Activated CD4-positive, alpha-beta memory T cell treated with anti-CD3 and anti-CD28 coated beads, Interleukin-2, amount 10 ng/mL, durations not matched to agents 7 days and 5 days (primary cell): ENCODE measurements around the gene CRHR1. TPM values are rescaled to one million over a fixed set of nuclear protein-coding genes. Genes with fewer than 3 reads are reported as not detected.

ENCODE experiments used
- CTCF ChIA-PET: fragments of 350-600 bp; sonication (Branson Sonifier 250); formaldehyde crosslinking; loops from one replicate; lab custom pipeline; 2021; ENCODE audit warnings: antibody characterized with exemption, inconsistent platforms; lab: Charles Lee
- POLR2A ChIA-PET: fragments of 350-600 bp; sonication (Branson Sonifier 250); formaldehyde crosslinking; loops from one replicate; lab custom pipeline; 2021; ENCODE audit warnings: antibody characterized with exemption; lab: Charles Lee
- DNase-seq: peaks from one replicate; pipeline ENCODE4 v3.0.0-alpha.2; 2020
- H3K27ac Mint-ChIP-seq: one replicate; pipeline ENCODE4 v1.8.0; 2021; ENCODE audit warnings: mild to moderate bottlenecking, mixed read lengths
- H3K27me3 Mint-ChIP-seq: one replicate; pipeline ENCODE4 v1.8.0; 2021; ENCODE audit warnings: mixed read lengths
- H3K36me3 Mint-ChIP-seq: one replicate; pipeline ENCODE4 v1.8.0; 2021; ENCODE audit warnings: low read depth, mixed read lengths
- H3K4me1 Mint-ChIP-seq: one replicate; pipeline ENCODE4 v1.8.0; 2021; ENCODE audit warnings: mixed read lengths
- H3K4me3 Mint-ChIP-seq: one replicate; pipeline ENCODE4 v1.8.0; 2021; ENCODE audit warnings: mild to moderate bottlenecking, mixed read lengths
- H3K9me3 Mint-ChIP-seq: one replicate; pipeline ENCODE4 v1.8.0; 2021; ENCODE audit warnings: mixed read lengths
- total RNA-seq, 2 experiments: library from RNA; stranded (reverse); gene quantifications; one replicate each; pipeline ENCODE4 v1.2.3, GENCODE V29; 2021

CRHR1 gene
- total RNA-seq, 2 experiments from 2014 or later, result not detected

DNA sequence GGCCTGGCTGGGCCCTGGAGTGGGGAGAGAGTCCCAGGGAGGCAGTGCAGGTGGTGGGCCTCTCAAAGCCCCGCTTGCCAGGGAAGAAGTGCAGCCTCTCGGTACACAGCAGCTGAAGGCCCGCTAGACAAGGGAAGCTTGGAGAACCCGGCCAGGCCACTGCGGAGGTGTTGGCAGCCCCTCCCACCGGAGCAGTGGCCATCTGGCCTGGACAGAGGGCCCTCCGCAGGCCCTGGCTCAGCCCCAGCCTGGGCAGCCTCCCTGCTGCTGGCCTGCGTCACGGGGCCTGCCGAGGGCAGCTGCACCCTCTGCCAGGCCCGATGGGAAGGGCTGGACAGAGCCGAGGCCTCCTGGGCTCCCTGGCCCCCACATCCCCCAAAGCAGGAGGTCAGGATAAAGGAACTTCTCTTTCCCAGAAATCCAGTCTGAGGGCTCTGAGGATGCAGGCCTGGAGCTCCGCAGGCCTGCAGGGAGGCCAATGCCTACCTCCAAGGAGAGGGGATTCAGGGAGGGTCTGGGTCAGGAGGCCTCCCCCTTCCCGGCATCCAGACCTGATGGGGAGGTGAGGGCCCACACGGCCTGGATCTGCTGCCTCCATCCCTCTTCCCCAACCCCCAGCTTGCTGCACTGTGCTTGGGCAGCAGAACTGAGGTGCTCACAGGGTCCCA lies 64.9 kb downstream of the CRHR1 start:
- Mint-ChIP-seq H3K27me3 (peaks cover 12% of the 10 kb centered on the region), H3K36me3 (no peaks in the 10 kb centered on the region), H3K9me3 (no peaks in the 10 kb centered on the region), H3K4me3 (no peak overlapping the region), H3K4me1 (no peaks in the 10 kb centered on the region), H3K27ac (no peak overlapping the region)
- CTCF ChIA-PET, result no interaction called here
- no peak for DNase-seq
- POLR2A ChIA-PET, result no interaction called here

DNA sequence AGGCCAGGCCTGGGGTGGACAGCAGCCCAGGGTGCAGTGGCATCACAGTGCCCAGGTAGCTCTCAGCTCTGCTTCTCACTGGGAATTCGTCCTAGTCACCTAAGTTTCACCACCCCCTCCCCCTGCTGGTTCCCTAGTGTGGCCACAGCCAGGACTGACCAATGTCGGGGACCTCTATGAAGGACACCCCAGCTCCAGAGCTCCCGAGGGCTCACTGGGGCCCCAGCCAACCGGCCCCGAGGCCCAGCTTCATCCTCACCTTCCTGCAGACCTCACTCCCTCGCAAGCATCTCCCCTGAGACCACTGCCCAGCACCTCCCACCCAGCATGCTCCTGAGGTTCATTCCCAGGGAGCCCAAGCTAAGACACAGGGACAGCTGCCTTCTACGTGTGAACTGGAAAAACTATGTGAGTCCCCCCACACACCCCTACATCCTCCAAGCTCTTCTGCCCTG lies 65.4 kb downstream of the CRHR1 start:
- POLR2A ChIA-PET, result no interaction called here
- Mint-ChIP-seq H3K4me1 (no peaks in the 10 kb centered on the region), H3K27me3 (peaks cover 14% of the 10 kb centered on the region), H3K36me3 (no peaks in the 10 kb centered on the region), H3K9me3 (no peaks in the 10 kb centered on the region), H3K4me3 (no peak overlapping the region), H3K27ac (no peak overlapping the region)
- CTCF ChIA-PET, result no interaction called here
- no peak for DNase-seq

GRCh38 chr17:45850011-45850410 lies 65.9 kb downstream of the CRHR1 start:
- Mint-ChIP-seq H3K27me3 (peaks cover 14% of the 10 kb centered on the region), H3K4me1 (no peaks in the 10 kb centered on the region), H3K4me3 (no peak overlapping the region), H3K27ac (no peak overlapping the region), H3K9me3 (no peaks in the 10 kb centered on the region), H3K36me3 (no peaks in the 10 kb centered on the region)
- ChIA-PET CTCF (no interaction called here), POLR2A (no interaction called here)
- DNase-seq, result no peak

DNA sequence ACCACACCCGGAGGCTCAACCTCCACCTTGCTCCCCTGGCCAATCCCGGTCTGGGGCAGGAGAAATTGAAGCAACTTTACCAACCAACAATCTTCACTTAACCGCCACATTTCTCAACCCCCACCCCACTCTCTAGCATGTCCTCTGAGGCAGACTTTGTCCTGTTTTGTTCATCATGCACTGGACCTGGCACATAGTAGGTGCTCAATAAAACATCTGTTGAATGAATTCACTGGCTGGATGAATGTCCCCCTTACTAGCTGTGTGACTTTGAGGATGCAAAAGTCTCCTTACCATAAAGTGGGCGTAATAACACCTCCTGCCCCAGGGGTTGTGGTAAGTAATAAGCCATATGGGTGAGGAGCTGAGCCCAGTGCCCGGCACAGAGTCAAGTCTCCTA lies 66.3 kb downstream of the CRHR1 start:
- no peak for DNase-seq
- Mint-ChIP-seq H3K27me3 (peaks cover 14% of the 10 kb centered on the region), H3K36me3 (no peaks in the 10 kb centered on the region), H3K9me3 (no peaks in the 10 kb centered on the region), H3K4me1 (no peaks in the 10 kb centered on the region), H3K27ac (no peak overlapping the region), H3K4me3 (no peak overlapping the region)
- POLR2A ChIA-PET, result no interaction called here
- CTCF ChIA-PET, result no interaction called here

DNA sequence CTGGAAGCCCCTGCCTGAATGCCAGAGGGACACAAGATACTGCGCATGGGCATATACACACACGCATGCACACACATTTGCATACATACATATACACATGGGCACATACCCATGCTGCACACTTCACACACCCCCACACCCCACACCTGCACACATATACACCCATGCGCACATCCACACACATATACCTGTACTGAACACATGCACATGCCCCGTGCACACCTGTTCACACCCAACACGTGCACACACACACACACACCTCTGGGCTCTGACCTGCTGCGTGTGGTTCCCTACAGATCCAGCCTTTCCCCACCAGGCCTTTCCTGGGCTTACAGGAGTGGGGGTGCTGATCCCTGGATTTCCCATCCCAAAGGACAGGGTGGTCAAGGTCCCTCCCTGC lies 66.9 kb downstream of the CRHR1 start:
- CTCF ChIA-PET, result interaction anchor here (1.3 kb wide), 1 partner anchor 41 kb away, joined by 6 read pairs; no protein-coding TSS in a partner anchor
- no peaks in the 10 kb centered on the region for H3K4me1 Mint-ChIP-seq
- H3K36me3 Mint-ChIP-seq, result no peaks in the 10 kb centered on the region
- POLR2A ChIA-PET, result no interaction called here
- peaks cover 16% of the 10 kb centered on the region for H3K27me3 Mint-ChIP-seq
- no peak overlapping the region for H3K27ac Mint-ChIP-seq
- no peak overlapping the region for H3K4me3 Mint-ChIP-seq
- H3K9me3 Mint-ChIP-seq, result no peaks in the 10 kb centered on the region
- DNase-seq, result no peak

GRCh38 chr17:45851464-45851863 lies 67.3 kb downstream of the CRHR1 start:
- ChIA-PET POLR2A (no interaction called here), CTCF (interaction anchor here (1.2 to 1.9 kb wide), 6 partner anchors 10 to 211 kb away, joined by 3 to 11 read pairs (median 5); no protein-coding TSS in a partner anchor)

DNA sequence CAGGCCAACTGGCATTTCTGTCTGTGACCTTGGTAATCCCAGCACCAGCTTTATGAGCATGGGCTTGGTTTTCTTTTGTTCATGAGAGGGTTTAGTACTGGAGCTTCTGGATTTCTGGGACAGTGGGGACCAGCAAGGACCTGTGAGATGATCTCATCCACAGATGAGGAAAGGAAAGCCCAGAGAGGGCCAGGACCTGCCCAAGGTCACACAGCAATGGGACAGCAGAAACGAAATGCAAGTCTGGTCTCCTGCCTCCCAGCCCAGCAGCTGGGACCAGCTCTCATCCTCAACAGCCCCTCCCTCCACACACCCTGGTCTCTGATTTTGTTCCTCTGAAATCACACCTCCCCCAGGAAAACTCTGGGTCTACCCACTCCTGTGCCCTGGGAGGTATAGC lies 67.8 kb downstream of the CRHR1 start:
- Mint-ChIP-seq H3K9me3 (no peaks in the 10 kb centered on the region), H3K27ac (no peak overlapping the region), H3K27me3 (peaks cover 18% of the 10 kb centered on the region), H3K4me1 (no peaks in the 10 kb centered on the region), H3K36me3 (no peaks in the 10 kb centered on the region), H3K4me3 (no peak overlapping the region)
- ChIA-PET CTCF (interaction anchor here (0.6 to 2.2 kb wide), 11 partner anchors 10 to 1241 kb away, joined by 3 to 11 read pairs (median 4); no protein-coding TSS in a partner anchor), POLR2A (no interaction called here)
- DNase-seq, result no peak

More at GRCh38 chr17:45851464-45851863, 67.3 kb downstream of the CRHR1 start:
- H3K27me3 Mint-ChIP-seq, result peaks cover 18% of the 10 kb centered on the region
- H3K4me1 Mint-ChIP-seq, result no peaks in the 10 kb centered on the region
- H3K9me3 Mint-ChIP-seq, result no peaks in the 10 kb centered on the region
- H3K27ac Mint-ChIP-seq, result no peak overlapping the region
- no peak for DNase-seq
- no peak overlapping the region for H3K4me3 Mint-ChIP-seq
- no peaks in the 10 kb centered on the region for H3K36me3 Mint-ChIP-seq

DNA sequence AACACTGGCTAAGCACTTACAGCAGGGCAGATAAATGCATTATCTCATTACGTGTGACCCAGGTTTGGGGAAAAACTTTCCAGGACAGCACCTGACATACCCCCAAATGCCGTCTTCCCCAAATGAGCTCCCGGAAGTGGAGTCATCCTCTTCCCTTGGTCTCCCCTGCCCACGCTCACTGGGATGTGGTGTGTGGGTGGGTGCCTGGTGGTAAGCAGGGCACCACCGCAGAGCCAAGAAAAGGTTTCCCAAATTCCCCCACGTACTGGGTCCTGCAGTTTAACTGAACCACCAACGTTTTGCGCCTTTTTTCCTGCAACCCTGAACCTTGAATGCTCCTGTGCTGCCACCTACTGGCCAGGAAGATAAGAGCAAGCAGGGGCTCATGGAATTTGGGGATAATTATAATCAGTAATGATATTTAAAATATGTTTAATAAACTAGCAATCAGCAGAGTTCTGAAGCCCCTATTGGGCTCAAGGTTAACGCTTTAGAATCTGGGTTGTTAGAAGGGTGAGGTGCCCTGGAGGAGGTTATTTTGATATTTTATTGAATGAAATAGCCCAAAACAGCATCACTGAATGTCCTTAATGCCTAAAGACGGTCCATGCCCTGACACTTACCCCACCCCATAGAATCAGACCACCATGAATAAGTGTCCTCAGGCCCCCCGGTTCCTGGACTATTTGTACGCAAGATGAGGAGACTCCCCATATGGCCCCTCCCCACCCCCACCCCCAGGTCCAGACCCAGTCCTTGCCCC lies 68.6 kb downstream of the CRHR1 start:
- no peak overlapping the region for H3K4me3 Mint-ChIP-seq
- H3K27ac Mint-ChIP-seq, result no peak overlapping the region
- no peaks in the 10 kb centered on the region for H3K9me3 Mint-ChIP-seq
- DNase-seq, result peak; percentile 57
- H3K27me3 Mint-ChIP-seq, result peaks cover 18% of the 10 kb centered on the region
- POLR2A ChIA-PET, result no interaction called here
- no peaks in the 10 kb centered on the region for H3K4me1 Mint-ChIP-seq
- H3K36me3 Mint-ChIP-seq, result no peaks in the 10 kb centered on the region
- CTCF ChIA-PET, result interaction anchor here (0.7 to 2.2 kb wide), 9 partner anchors 9 to 213 kb away, joined by 3 to 11 read pairs (median 4); no protein-coding TSS in a partner anchor

DNA sequence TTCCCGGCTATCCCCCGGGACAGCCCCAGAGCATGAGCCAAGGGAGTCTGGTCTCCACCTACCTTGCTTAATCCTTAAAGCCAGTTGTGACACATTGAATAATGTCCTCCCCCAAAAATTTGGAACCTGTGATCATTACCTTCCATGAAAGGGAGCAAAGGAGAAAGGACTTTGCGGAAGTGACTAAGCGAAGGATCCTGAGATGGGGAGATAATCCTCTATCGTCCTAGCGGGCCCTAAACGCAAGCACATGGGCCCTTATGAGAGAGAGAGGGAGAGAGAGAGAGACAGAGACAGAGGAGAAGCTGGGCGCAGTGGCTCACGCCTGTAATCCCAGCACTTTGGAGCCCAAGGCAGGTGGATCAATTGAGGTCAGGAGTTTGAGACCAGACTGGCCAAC lies 70.1 kb downstream of the CRHR1 start:
- Mint-ChIP-seq H3K36me3 (no peaks in the 10 kb centered on the region), H3K4me3 (no peak overlapping the region), H3K9me3 (no peaks in the 10 kb centered on the region), H3K4me1 (no peaks in the 10 kb centered on the region), H3K27me3 (peaks cover 22% of the 10 kb centered on the region), H3K27ac (no peak overlapping the region)
- ChIA-PET POLR2A (no interaction called here), CTCF (interaction anchor here (0.8 kb wide), 1 partner anchor 54 kb away, joined by 3 read pairs; no protein-coding TSS in a partner anchor)
- no peak for DNase-seq

DNA sequence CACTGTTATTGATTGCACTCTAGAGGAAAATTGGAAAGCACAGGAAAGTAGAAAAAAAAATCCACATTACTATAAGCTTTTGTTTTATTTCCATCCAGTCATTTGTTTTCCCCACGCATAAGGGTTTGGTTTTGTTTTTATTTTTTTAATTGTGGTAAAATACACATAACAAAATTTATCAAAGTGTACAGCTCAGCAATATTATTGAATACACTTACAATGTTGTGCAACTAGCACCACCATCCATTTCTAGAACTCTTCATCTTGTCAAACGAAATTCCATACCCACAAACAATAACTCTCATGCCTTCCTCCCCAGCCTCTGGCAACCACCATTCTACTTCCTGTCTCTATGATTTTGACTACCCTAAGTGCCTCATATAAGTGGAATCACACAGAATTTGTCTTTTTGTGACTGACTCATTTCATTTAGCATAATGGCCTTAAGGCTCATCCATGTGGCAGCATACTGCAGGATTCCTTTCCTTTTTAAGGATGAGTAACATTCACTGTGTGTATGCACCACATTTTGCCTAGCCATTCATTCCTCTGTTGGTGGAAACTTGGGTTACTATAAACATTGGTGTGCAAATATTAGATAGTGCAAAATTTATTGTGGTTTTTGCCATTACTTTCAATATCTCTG lies 71.7 kb downstream of the CRHR1 start:
- Mint-ChIP-seq H3K4me1 (no peaks in the 10 kb centered on the region), H3K27me3 (peaks cover 27% of the 10 kb centered on the region), H3K36me3 (no peaks in the 10 kb centered on the region), H3K9me3 (no peaks in the 10 kb centered on the region), H3K4me3 (no peak overlapping the region), H3K27ac (no peak overlapping the region)
- ChIA-PET CTCF (interaction anchor here (1.4 kb wide), 1 partner anchor 201 kb away, joined by 4 read pairs; no protein-coding TSS in a partner anchor), POLR2A (interaction anchor here (1.2 kb wide), 1 partner anchor 19 kb away, joined by 5 read pairs; no protein-coding TSS in a partner anchor)
- no peak for DNase-seq

GRCh38 chr17:45857977-45858708 lies 74.0 kb downstream of the CRHR1 start:
- CTCF ChIA-PET, result no interaction called here
- H3K4me1 Mint-ChIP-seq, result no peaks in the 10 kb centered on the region
- no peak for DNase-seq
- H3K36me3 Mint-ChIP-seq, result no peaks in the 10 kb centered on the region
- H3K27ac Mint-ChIP-seq, result no peak overlapping the region
- POLR2A ChIA-PET, result no interaction called here
- no peaks in the 10 kb centered on the region for H3K9me3 Mint-ChIP-seq
- H3K4me3 Mint-ChIP-seq, result no peak overlapping the region
- H3K27me3 Mint-ChIP-seq, result peaks cover 30% of the 10 kb centered on the region

DNA sequence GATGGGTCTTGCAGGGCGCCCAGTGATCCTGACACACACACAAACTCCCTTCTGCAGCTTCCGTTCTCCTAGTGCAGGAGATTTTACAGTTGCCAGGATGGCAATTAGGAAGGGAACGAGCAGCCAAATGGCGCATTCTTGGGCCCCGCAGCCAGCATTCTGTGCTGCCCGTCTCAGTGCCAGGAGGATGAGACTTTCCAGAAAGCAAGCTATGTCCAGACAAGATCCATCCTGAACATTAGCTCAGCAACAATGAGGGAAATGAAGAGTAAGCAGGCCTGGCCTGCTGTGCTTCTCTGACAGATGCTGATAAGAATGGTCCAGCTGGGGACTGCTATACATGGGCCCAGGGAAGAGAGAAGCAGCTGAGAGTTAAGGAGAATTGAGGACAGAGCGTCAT lies 77.0 kb downstream of the CRHR1 start:
- peaks cover 44% of the 10 kb centered on the region for H3K27me3 Mint-ChIP-seq

More for the DNA sequence above, 77.0 kb downstream of the CRHR1 start:
- Mint-ChIP-seq H3K4me3 (no peak overlapping the region), H3K27ac (no peak overlapping the region), H3K4me1 (peaks cover 10% of the 10 kb centered on the region), H3K9me3 (no peaks in the 10 kb centered on the region), H3K36me3 (no peaks in the 10 kb centered on the region)
- POLR2A ChIA-PET, result interaction anchor here (0.9 kb wide), 1 partner anchor 32 kb away, joined by 3 read pairs; no protein-coding TSS in a partner anchor
- CTCF ChIA-PET, result interaction anchor here (1.0 to 2.5 kb wide), 2 partner anchors 8 to 9 kb away, joined by 3 to 11 read pairs; no protein-coding TSS in a partner anchor
- DNase-seq, result no peak
